VCaP (cell line): ENCODE measurements around the gene STK32C.

Experiments
- H3K27ac ChIP-seq: fragments of 450-650 bp; 2 replicates; pipeline ENCODE4 v1.5.1; 2017
- TF ChIP-seq, protein P1 (sequence below): fragments of 450-650 bp; conservative IDR thresholded peaks from 2 replicates; pipeline ENCODE4 v1.5.1; 2017; ENCODE audit warnings: mild to moderate bottlenecking, moderate library complexity

STK32C gene

DNA sequence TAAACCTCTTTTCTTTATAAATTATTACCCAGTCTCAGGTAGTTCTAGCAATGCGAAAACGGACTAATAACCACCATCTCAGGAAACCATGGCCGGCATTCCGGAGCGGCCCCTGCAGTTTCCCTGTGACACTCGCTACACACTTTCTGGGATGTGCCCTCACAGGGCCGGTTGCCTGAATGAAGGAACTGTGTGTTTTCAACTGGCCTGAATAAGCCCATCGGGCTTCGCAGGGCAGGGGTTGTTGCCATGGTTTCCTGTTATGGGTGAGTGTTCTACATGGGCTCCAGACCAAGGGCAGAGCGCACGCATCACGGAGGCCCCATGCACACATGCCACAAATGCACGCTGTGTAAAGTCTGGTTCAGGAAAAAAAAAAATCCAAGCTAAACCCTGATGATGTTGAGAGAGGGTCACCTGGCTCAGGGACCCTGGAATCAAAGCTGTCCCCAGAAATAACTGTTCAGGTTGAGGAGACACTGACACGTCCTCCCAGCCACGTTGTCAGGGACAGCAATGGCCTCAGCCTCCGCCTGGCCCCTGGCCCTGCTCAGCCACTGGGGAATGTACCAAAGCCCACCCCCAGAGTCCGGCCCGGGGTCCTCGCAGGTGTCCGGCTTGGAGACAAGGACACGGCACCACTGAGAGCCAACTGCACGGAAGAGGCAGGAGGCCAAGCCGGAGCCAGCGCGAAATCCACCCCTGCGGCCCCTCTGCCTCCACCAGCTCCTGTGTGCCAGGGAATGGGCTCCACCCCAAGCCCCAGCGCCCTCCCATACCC lies 47.9 kb downstream of the STK32C start:
- TF ChIP-seq, protein P1, sequence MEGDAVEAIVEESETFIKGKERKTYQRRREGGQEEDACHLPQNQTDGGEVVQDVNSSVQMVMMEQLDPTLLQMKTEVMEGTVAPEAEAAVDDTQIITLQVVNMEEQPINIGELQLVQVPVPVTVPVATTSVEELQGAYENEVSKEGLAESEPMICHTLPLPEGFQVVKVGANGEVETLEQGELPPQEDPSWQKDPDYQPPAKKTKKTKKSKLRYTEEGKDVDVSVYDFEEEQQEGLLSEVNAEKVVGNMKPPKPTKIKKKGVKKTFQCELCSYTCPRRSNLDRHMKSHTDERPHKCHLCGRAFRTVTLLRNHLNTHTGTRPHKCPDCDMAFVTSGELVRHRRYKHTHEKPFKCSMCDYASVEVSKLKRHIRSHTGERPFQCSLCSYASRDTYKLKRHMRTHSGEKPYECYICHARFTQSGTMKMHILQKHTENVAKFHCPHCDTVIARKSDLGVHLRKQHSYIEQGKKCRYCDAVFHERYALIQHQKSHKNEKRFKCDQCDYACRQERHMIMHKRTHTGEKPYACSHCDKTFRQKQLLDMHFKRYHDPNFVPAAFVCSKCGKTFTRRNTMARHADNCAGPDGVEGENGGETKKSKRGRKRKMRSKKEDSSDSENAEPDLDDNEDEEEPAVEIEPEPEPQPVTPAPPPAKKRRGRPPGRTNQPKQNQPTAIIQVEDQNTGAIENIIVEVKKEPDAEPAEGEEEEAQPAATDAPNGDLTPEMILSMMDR: no peak
- no peak overlapping the region for H3K27ac ChIP-seq

DNA sequence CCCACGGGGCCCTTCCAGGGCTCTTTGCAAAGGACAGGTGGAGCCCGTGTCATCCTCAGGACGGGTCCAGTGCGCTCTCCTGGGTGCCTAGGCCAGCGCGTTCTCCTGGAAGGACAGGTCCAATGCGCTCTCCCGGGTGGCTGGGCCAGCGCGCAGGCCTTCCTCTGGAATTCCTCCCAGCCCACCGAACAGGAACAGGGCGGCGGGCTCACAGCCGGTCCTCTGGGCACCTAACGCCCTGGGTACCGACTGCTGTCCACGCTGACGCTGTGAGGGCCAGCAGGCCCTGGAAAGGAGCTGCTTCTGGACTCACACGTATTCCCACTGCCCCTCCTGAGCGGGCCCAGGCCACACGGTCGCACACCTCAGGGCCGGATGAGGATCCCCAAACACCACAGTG lies 49.3 kb downstream of the STK32C start:
- no peak overlapping the region for H3K27ac ChIP-seq
- TF ChIP-seq, protein P1: no peak

DNA sequence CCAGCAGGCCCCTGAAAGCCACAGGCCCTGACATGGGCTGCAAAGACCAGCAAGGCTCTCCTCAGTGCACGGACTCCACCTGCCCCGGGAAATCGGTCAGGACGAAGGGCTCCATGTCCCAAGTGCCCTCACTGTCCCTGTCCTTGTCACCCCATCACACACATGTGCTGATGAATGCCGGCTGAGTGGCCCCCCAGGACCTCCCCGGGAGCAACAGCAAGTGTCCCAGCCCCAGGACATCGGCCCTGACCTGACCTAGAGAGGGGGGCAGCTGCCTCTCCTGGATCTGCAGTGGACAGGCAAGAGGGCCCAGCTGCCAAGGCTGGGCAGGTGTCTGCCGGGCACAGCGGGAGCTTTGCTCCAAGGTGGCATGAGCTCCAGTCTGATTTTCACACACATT lies 49.8 kb downstream of the STK32C start:
- H3K27ac ChIP-seq: no peak overlapping the region
- TF ChIP-seq, protein P1: no peak

DNA sequence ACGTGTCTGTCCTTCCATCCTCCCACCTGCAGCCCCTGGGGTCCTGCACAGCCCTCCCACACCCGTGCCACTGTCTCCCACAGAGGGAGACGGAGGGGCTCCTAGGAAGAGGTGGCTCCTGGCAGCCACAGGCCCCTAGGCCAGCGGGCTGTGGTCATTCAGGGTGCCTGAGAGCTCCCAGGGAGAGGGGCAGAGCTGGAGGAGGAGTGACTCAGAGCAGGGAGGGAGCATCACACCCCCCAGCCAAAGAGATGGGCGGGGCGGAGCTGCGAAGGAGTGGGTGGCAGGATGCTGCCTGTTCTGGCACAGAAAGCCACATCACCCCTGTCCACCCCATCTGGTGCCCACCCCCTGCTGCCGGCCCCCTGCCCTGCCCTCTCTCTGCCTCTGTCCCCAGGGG lies 50.5 kb downstream of the STK32C start:
- no peak overlapping the region for H3K27ac ChIP-seq
- TF ChIP-seq, protein P1: no peak

DNA sequence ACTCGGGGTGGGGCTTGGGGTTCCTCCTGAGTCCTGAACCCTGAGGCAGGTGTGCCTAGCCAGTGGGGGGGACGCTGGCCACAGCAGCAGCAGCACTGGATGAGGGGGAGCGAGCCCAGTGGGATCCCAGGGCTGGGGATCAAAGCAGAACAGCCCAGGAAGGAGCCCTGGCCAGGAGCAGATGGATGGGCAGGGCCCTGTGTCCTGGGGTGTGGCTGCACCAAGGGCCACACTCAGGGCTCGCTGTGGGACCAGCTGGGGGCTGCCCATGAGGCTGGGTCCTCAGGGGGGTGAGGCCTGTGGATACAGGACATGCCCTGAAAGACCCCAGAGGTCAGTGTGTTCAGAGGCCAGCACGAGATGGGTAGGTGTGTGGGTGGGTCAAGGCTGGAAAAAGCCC lies 50.9 kb downstream of the STK32C start:
- TF ChIP-seq, protein P1: no peak
- no peak overlapping the region for H3K27ac ChIP-seq

- TF ChIP-seq, protein P1: no peak
Measured at GRCh38 chr10:132255489-132256344, 52.0 kb downstream of the STK32C start.

DNA sequence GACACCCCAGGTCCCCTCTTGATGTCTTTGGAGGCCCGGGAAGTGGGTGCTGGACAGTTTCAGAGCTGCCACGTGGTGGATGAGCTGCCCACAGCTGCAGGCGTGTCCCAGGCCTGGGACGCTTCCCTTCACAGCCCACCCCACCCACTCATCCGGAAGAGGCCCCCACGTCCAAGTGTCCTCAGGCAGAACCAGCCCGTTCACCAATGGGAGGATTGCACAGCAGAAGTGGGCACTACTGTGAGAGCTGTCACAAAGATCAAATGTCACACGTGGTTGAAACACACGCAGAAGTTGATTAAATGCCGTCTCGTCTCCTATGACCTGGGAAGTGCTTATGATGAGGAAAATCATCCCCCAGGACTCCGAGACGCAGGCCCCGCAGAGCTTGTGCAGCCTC lies 52.9 kb downstream of the STK32C start:
- TF ChIP-seq, protein P1: no peak
- H3K27ac ChIP-seq: no peak overlapping the region

More at GRCh38 chr10:132255489-132256344, 52.0 kb downstream of the STK32C start:
- H3K27ac ChIP-seq: no peak overlapping the region
